Erythroblast (primary cell): ENCODE measurements around the gene RIMS3.
A peak's percentile ranks its signal among the peaks of the same experiment; 100 is the strongest.
"Not testable (repeated sequence)": the region's sequence is repeated elsewhere in the genome, so short reads cannot be mapped to it uniquely, and the experiment has no call there.

Experiments used
- DNase-seq, 2 experiments: peaks; one replicate each; lab custom pipeline; 2025; lab: John Stamatoyannopoulos, UW
- GATA1 ChIP-seq: IDR thresholded peaks from 2 replicates; pipeline ENCODE4 v1.6.1; 2011; ENCODE audit warnings: low read depth, mild to moderate bottlenecking, control low read depth, low read length, moderate library complexity
- POLR2A ChIP-seq: IDR thresholded peaks from 2 replicates; pipeline ENCODE4 v1.6.1; 2011; ENCODE audit warnings: mild to moderate bottlenecking, low read length

RIMS3 gene

GRCh38 chr1:40665335-40666171, at the start of gene RIMS3:
RIMS3 (minus strand) TSS chr1:40665682; CDS start chr1:40641925, 23,757 bp downstream.
- TF ChIP-seq POLR2A (no peak), GATA1 (no peak)

DNA sequence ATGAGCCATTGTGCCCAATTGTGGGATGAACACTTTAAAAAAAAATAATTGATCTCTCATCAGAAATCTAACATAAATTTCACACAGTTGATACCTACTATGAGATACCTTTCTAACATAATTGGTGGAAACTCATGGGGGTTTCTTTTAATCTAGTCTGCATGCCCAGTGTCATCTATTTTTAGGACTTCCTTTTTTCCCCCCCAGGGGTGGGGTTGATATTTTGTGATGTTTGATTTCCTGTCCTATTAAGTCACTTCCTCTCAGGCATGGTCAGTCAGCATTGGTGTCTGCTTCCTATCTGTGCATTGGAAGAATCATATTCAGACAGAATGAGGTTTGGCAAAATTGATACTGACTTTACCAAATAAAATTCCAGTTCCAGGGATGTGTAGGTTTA, 47.5 kb upstream of the RIMS3 start:
- no peak for TF ChIP-seq POLR2A
- no peak for DNase-seq

More at GRCh38 chr1:40665335-40666171, at the start of gene RIMS3:
- DNase-seq, result peak; percentile 85 to 92

DNA sequence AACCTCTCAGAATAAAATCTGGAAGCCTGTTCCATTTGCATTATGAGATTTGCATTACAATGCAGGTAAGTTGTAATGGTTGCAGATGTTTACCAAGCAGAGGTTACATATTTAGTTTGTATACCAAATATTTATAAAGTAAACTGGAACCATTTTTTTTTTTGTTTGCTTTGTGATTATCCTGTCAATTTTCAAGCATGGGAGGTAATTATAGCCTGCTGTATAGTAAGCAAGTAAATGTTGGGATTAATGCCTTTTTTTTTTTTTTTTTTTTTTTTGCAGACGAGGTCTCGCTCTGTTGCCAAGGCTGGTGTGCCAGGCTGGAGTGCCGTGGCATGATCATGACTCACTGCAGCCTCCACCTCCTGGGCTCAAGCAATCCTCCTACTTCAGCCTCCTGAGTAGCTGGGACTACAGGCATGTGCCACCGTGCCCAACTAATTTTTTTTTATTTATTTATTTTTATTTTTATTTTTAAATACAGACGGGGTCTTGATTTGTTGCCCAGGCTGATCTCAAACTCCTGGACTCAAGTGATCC, 47.0 kb upstream of the RIMS3 start:
- TF ChIP-seq POLR2A (no peak), GATA1 (no peak)
- DNase-seq, result no peak

GRCh38 chr1:40711465-40712404, 46.3 kb upstream of the RIMS3 start:
- peak; percentile 42 to 56 for DNase-seq
- TF ChIP-seq POLR2A (no peak), GATA1 (no peak)

- DNase-seq, result no peak
- TF ChIP-seq GATA1 (no peak), POLR2A (no peak)
Observed at GRCh38 chr1:40710581-40711315, 45.3 kb upstream of the RIMS3 start.

DNA sequence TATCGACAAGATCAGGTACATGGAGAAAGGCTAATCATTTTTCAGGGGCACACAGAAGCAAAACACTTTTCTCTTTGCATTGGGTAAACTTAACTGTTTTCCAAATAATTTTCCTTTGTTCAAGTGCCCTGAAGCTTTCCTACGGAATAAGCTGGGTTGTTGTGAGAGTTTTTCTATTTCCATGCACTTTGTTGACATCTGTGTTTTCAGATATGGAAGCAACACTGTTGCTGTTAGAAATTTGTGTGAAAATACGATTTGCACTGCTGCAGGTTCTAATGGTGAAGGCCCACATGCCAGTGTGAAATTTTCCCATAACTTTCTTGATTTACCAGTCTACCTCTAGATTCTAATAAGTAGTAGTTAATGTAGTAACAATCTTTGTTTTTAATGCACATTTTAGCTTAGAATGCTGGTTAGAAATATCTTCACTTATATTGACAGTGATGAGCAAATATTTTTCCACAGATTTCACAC, 44.4 kb upstream of the RIMS3 start:
- no peak for DNase-seq
- no peak for TF ChIP-seq POLR2A
- no peak for TF ChIP-seq GATA1

- TF ChIP-seq GATA1, result no peak
- TF ChIP-seq POLR2A, result peak; percentile 63
- DNase-seq, result peak; percentile 93 to 95
Observed at GRCh38 chr1:40709100-40709801, 43.8 kb upstream of the RIMS3 start.

GRCh38 chr1:40708750-40709099, 43.2 kb upstream of the RIMS3 start:
- DNase-seq, result peak in 1 of 2 experiments; percentile 89
- TF ChIP-seq GATA1, result no peak
- TF ChIP-seq POLR2A, result no peak

GRCh38 chr1:40706626-40707025, 41.1 kb upstream of the RIMS3 start:
- DNase-seq, result no peak
- TF ChIP-seq POLR2A (no peak), GATA1 (no peak)

DNA sequence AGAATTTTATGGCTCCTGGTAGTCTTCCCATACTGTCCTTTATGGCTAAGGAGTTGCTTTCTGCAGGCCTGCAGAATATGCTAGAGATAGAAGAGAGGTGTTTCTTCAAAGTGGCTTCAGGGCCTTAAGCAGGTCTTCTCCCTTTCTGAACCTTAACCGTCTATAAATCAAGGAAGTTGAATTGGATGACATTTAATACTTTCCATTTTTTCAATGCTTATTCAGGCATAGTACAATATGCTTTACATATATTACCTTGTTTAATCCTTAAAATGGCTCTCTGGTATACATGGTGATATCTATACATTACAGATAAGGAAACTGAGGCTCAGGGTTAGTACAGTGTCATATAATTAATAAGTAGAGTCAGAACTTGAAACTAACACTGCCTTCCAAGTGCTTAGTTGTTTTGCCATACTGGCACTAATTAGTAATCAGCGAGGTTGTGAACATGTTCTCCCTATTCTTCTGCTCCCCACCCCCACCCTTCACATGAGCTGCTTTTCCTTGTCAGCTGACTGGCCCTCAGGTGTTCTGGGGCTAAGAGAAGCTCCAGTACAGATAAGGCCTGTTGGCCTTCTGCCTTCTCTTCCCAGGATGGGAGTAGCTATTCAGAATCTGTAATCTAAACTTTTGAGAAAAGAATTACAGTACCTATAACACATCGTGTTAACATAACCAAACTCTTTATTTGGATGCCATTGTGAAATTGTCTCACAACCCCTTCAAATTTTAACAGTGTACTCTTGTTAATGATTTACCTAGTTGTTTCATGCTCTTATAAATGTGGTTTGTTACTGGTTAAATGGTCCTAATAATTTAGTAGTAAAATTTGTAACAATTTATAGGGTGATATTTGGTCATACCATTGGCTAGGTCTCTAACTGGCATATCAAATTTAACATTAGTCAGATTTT, 39.6 kb upstream of the RIMS3 start:
- TF ChIP-seq GATA1 (no peak), POLR2A (no peak)
- DNase-seq, result no peak

- no peak for DNase-seq
- TF ChIP-seq GATA1 (no peak), POLR2A (no peak)
Observed at GRCh38 chr1:40703316-40703715, 37.8 kb upstream of the RIMS3 start.

DNA sequence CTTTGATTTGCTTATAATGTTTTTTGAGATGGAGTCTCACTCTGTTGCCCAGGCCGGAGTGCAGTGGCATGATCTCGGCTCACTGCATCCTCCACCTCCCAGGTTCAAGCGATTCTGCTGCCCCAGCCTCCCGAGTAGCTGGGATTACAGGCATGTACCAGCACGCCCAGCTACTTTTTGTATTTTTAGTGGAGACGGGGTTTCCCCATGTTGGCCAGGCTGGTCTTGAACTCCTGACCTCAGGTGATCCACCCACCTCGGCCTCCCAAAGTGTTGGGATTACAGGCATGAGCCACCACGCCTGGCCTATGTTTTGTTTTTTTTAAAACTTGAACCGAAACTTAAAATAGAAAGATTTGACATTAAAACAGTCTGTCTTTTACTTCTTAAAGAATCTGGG, 37.3 kb upstream of the RIMS3 start:
- DNase-seq, result not testable (repeated sequence)
